ENCODE data around the gene DHDDS. TPM values are rescaled to one million over a fixed set of nuclear protein-coding genes. Genes with fewer than 3 reads are reported as not detected.

Gene DHDDS
- total and polyA plus RNA-seq, 2 of the 13 experiments (the other 11 are each of a cell fraction or from before 2014, with no cell fraction given), result 18.9 to 28.3 TPM

DNA sequence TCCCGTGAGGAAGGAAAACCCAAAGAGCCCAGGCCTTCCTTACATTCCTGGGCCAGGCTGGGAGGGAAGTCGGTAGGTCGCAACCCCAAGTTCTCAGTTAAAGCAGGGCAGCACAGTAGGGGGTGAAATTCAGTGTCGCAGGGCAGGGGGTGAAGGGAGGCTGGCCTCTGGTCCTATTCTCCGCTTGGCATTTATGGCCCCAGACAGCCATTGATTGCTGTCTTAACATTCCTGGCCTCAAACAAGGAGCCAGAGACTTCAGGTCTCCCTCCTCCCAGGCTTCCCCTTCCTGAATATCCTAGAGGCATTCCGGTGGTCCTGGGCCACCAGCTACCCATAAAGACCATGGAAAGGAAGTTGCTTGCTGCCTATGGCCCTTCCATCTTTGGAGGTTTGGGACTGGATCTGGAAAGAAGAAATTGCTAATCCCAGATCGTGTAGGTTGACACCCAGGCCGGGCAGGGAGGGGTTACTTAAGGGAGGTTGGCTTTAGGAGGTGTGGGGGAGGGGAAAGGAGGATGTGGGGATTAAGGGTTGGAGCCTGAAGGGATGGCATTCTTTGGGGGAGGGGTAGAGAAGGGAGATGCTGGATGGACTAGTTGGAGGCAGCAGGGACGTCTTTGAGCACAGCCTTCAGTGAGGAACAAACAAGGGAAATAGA is 19.8 kb upstream of the DHDDS start (continued):
- TF ChIP-seq HOMEZ (CRISPR knock-in tag; IDR thresholded peaks at IDR 0.05; ENCODE audit: low read depth) (no peak), ZFY (CRISPR knock-in tag; IDR thresholded peaks at IDR 0.05) (no peak)

GRCh38 chr1:26413031-26413430 is 19.1 kb upstream of the DHDDS start:
- no TSS peak for BruUV-seq (replicated peaks)
- no peak for FAIRE-seq
- 0% methylated on average over 1 of the region's 1 CpG for WGBS (ENCODE audit: low lambda C conversion rate)
- Histone ChIP-seq H3K27ac (ENCODE audit: extremely low read length, insufficient read depth, low read length) (no peak overlapping the region), H3K36me3 (replicated peaks in 1 of 2; ENCODE audit: control insufficient read depth in 1 of 2, insufficient read depth in 2 of 2, low read length in 2 of 2) (no peaks in the 10 kb centered on the region), H3K9ac (ENCODE audit: insufficient read depth, low read depth, low read length) (no peak overlapping the region), H3K27me3 (ENCODE audit: control insufficient read depth in 1 of 2, insufficient read depth in 2 of 2, low read length in 2 of 2) (peaks cover 7 to 32% of the 10 kb centered on the region in 2 experiments; a peak in 4 of 5 replicates), H4K20me1 (ENCODE audit: insufficient read depth, low read length) (no peaks in the 10 kb centered on the region), H3K4me2 (ENCODE audit: low read depth, low read length) (no peak overlapping the region), H3K4me1 (ENCODE audit: insufficient read depth, low read length) (peaks cover 17% of the 10 kb centered on the region), H3K9me3 (ENCODE audit: low read length) (no peaks in the 10 kb centered on the region), H3K79me2 (ENCODE audit: insufficient read depth, low read length) (no peaks in the 10 kb centered on the region), H3K4me3 (replicated peaks in 1 of 3; ENCODE audit: insufficient read depth in 1 of 3, low read depth in 2 of 3, low read length in 3 of 3) (no peak overlapping the region), H2AFZ (ENCODE audit: low read length) (no peak overlapping the region)
- TF ChIP-seq KAT7 (CRISPR knock-in tag; IDR thresholded peaks at IDR 0.05; ENCODE audit: borderline replicate concordance), result no peak
- TF ChIP-seq, protein P1, sequence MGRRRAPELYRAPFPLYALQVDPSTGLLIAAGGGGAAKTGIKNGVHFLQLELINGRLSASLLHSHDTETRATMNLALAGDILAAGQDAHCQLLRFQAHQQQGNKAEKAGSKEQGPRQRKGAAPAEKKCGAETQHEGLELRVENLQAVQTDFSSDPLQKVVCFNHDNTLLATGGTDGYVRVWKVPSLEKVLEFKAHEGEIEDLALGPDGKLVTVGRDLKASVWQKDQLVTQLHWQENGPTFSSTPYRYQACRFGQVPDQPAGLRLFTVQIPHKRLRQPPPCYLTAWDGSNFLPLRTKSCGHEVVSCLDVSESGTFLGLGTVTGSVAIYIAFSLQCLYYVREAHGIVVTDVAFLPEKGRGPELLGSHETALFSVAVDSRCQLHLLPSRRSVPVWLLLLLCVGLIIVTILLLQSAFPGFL (CRISPR knock-in tag; IDR thresholded peaks at IDR 0.05), result no peak
- no peak for TF ChIP-seq HNRNPH1 (optimal IDR thresholded peaks at IDR 0.05; ENCODE audit: low read depth, low read length)
- TF ChIP-seq ZNF850 (CRISPR knock-in tag; conservative IDR thresholded peaks at IDR 0.05), result no peak
- no peak for TF ChIP-seq RBM39 (IDR thresholded peaks at IDR 0.05; ENCODE audit: low read depth, low read length, poor library complexity, severe bottlenecking)
- TF ChIP-seq, protein P2, sequence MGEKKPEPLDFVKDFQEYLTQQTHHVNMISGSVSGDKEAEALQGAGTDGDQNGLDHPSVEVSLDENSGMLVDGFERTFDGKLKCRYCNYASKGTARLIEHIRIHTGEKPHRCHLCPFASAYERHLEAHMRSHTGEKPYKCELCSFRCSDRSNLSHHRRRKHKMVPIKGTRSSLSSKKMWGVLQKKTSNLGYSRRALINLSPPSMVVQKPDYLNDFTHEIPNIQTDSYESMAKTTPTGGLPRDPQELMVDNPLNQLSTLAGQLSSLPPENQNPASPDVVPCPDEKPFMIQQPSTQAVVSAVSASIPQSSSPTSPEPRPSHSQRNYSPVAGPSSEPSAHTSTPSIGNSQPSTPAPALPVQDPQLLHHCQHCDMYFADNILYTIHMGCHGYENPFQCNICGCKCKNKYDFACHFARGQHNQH (CRISPR knock-in tag; IDR thresholded peaks at IDR 0.05), result no peak
- TF ChIP-seq ZNF652 (CRISPR knock-in tag; IDR thresholded peaks at IDR 0.05; ENCODE audit: borderline replicate concordance, low read depth), result no peak
- no peak for ATAC-seq
- no peak for DNase-seq (ENCODE audit: low spot score)
- ChIA-PET CTCF (ENCODE audit: low intra/inter-chr PET ratio, low total read pairs) (no interaction called here), POLR2A (no interaction called here)
- in situ Hi-C loops (cut with HindIII; ENCODE audit: extremely low pct_ligation_motif_present, low pct_unique_long_range_greater_than_20kb) (no loop called here), intact Hi-C loops (cut with micrococcal nuclease; ENCODE audit: unreplicated experiment) (no loop called here)
